Ascending aorta (tissue), 2 donors: ENCODE measurements around the gene GPR52. TPM values are rescaled to one million over a fixed set of nuclear protein-coding genes. Genes with fewer than 3 reads are reported as not detected.

Experiments used
- DNase-seq, 2 donors: peaks; one replicate each; pipeline ENCODE4 v3.0.0-alpha.2; 2019; ENCODE audit warnings: low spot score in 2 of 2
- H3K27ac ChIP-seq, 2 donors: fragments of 200-600 bp; sonication (generic); one replicate each; pipeline ENCODE4 v1.5.1; 2016 to 2017; ENCODE audit warnings: mild to moderate bottlenecking in 1 of 2
- H3K27me3 ChIP-seq: fragments of 200-600 bp; sonication (generic); one replicate; pipeline ENCODE4 v1.5.1; 2017
- H3K36me3 ChIP-seq, 2 donors: fragments of 200-600 bp; sonication (generic); one replicate each; pipeline ENCODE4 v1.5.1; 2016
- H3K4me1 ChIP-seq, 2 donors: fragments of 200-600 bp; sonication (generic); one replicate each; pipeline ENCODE4 v1.5.1; 2016 to 2017; ENCODE audit warnings: mild to moderate bottlenecking in 1 of 2
- H3K4me3 ChIP-seq, 2 donors: fragments of 200-600 bp; sonication (generic); one replicate each; pipeline ENCODE4 v1.5.1; 2016 to 2017; ENCODE audit warnings: mild to moderate bottlenecking in 1 of 2
- H3K9me3 ChIP-seq, 2 donors: fragments of 200-600 bp; sonication (generic); one replicate each; pipeline ENCODE4 v1.5.1; 2016
- intact Hi-C: fragments of 100-400 bp; cut with DNase I; formaldehyde crosslinking; loops from one replicate; pipeline ENCODE4 v1.15.1; 2023
- total RNA-seq: library from RNA; depleted of rRNA; stranded (reverse); fragments of >200 nt; gene quantifications from one replicate; pipeline ENCODE4 v1.1.0, GENCODE V29; 2016
- TF ChIP-seq, protein P1 (sequence below), 3 experiments: fragments of 200-600 bp in 2 of 3; fragments of 450-650 bp in 1 of 3; sonication (generic) in 2 of 3; IDR thresholded peaks; one replicate each; pipeline ENCODE4 v1.5.1; 2016 to 2019; ENCODE audit warnings: antibody characterized with exemption in 3 of 3, mild to moderate bottlenecking in 1 of 3, moderate library complexity in 1 of 3

Gene GPR52, protein sequence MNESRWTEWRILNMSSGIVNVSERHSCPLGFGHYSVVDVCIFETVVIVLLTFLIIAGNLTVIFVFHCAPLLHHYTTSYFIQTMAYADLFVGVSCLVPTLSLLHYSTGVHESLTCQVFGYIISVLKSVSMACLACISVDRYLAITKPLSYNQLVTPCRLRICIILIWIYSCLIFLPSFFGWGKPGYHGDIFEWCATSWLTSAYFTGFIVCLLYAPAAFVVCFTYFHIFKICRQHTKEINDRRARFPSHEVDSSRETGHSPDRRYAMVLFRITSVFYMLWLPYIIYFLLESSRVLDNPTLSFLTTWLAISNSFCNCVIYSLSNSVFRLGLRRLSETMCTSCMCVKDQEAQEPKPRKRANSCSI
- 0.75 TPM for total RNA-seq

DNA sequence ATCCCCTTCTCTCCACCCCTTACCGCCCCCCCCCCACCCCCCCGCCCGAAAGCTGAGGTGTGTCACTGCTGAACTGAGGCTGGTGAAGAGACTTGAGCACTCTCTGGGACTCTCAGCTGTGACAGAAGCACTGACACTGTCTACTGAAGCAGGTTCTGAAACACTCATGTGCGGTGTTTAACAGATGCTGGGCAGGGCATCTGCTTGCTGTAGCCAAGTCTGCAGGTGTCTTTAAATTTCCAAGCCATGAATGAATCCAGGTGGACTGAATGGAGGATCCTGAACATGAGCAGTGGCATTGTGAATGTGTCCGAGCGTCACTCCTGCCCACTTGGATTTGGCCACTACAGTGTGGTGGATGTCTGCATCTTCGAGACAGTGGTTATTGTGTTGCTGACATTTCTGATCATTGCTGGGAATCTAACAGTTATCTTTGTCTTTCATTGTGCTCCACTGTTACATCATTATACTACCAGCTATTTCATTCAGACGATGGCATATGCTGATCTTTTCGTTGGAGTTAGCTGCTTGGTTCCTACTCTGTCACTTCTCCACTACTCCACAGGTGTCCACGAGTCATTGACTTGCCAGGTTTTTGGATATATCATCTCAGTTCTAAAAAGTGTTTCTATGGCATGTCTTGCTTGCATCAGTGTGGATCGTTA, at the start of gene GPR52:
GPR52 (plus strand) TSS at position 99 of the 665 bp plus-strand sequence; CDS start at position 247, 148 bp downstream.
- Histone ChIP-seq H3K27me3 (no peaks in the 10 kb centered on the region), H3K9me3 (peaks cover 0 to 4% of the 10 kb centered on the region in 2 donors), H3K4me3 (no peak within 1 kb of the TSS), H3K27ac (no peak within 1 kb of the TSS), H3K4me1 (peaks cover 0 to 3% of the 10 kb centered on the region in 2 donors), H3K36me3 (no peaks in the 10 kb centered on the region)
- intact Hi-C loops: no loop called here
- no peak for DNase-seq
- TF ChIP-seq, protein P1, sequence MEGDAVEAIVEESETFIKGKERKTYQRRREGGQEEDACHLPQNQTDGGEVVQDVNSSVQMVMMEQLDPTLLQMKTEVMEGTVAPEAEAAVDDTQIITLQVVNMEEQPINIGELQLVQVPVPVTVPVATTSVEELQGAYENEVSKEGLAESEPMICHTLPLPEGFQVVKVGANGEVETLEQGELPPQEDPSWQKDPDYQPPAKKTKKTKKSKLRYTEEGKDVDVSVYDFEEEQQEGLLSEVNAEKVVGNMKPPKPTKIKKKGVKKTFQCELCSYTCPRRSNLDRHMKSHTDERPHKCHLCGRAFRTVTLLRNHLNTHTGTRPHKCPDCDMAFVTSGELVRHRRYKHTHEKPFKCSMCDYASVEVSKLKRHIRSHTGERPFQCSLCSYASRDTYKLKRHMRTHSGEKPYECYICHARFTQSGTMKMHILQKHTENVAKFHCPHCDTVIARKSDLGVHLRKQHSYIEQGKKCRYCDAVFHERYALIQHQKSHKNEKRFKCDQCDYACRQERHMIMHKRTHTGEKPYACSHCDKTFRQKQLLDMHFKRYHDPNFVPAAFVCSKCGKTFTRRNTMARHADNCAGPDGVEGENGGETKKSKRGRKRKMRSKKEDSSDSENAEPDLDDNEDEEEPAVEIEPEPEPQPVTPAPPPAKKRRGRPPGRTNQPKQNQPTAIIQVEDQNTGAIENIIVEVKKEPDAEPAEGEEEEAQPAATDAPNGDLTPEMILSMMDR (IDR thresholded peaks at IDR 0.05): no peak

DNA sequence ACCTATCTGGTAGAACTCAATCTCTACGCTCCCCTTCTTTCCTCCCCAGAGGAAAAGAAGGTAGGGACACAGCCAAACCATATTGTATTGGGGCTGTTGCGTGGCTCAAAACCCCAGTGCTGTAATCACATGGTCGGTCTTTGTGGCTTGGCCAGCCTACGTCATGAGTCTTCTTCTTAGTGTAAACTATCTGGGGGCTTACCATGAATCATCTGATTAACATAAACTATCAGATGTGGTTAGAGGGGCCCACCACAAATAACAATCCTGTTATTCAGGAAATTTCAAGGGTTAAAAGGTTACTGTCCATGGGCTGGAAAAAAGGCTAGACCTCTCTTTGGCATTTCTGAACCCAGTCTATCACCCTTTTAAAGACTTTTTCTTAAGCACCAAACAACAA, 49.5 kb upstream of the GPR52 start:
- Histone ChIP-seq H3K36me3 (peaks cover 0 to 10% of the 10 kb centered on the region in 2 donors), H3K9me3 (no peaks in the 10 kb centered on the region), H3K27me3 (no peaks in the 10 kb centered on the region), H3K27ac (no peak overlapping the region), H3K4me3 (no peak overlapping the region), H3K4me1 (no peaks in the 10 kb centered on the region)
- intact Hi-C loops: no loop called here
- no peak for DNase-seq
- TF ChIP-seq, protein P1 (IDR thresholded peaks at IDR 0.05): no peak

DNA sequence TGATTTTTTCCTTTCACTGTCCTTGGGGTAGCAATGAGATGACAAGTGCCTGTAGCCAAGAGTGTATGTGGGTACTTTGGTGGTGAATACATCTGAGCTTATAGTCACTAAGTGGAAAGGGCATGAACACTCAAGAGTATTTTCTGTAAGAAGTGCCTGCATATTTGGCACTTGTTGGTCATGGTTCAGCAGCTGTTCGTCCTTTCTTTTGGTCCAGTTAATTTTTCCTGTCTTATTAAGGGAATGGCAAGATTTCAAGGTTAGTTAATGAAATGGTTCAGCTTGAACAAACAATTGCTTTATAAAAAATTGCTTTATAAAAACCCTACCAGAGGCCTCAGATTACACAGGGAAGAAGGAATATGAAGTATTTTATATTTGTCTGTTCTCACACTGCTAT, 48.6 kb upstream of the GPR52 start:
- Histone ChIP-seq H3K9me3 (no peaks in the 10 kb centered on the region), H3K27ac (no peak overlapping the region), H3K27me3 (no peaks in the 10 kb centered on the region), H3K36me3 (peaks cover 0 to 7% of the 10 kb centered on the region in 2 donors), H3K4me3 (no peak overlapping the region), H3K4me1 (no peaks in the 10 kb centered on the region)
- intact Hi-C loops: no loop called here
- TF ChIP-seq, protein P1 (IDR thresholded peaks at IDR 0.05): no peak
- no peak for DNase-seq

DNA sequence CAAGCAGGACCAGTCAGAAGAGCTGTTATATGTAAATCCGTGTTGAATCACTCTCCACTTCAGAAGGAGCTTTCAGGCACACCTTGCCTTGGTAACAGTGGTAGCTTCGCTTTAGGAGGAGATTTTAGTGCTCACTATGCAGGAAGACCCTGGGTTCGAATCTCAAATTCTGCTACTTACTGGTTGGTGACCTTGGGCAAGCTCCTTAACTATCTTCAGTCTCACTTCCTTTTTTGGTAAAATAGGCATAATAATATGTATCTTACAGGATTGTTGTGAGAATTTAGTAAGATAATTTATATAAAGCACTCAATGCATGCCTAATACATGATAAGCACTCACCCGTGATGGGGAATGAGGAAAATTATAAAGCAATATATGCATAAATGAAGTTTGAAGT, 46.7 kb upstream of the GPR52 start:
- H3K4me3 ChIP-seq: no peak overlapping the region
- H3K9me3 ChIP-seq: no peaks in the 10 kb centered on the region
- DNase-seq: no peak
- H3K4me1 ChIP-seq: no peaks in the 10 kb centered on the region
- TF ChIP-seq, protein P1 (IDR thresholded peaks at IDR 0.05): no peak
- intact Hi-C loops: no loop called here
- no peak overlapping the region for H3K27ac ChIP-seq
- H3K27me3 ChIP-seq: no peaks in the 10 kb centered on the region
- H3K36me3 ChIP-seq: no peaks in the 10 kb centered on the region

DNA sequence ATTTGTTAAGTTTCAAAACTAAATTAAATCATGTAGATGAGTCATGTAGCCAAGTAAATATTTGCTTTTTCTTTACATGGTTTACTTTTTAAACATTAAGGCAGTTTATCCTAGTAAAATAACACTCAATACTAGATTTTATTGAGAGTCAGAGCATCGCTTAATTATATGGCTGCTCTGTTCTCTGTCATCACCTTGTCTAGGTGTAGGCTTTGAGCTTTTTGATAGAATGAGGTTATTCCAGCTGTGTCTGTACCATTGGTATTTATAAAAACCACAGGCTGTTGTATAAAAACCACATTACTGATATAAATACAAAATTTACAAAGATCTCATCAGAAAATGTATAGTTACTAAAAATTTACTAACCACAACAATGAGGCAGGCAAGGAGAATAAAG, 42.5 kb upstream of the GPR52 start:
- intact Hi-C loops: no loop called here
- TF ChIP-seq, protein P1 (IDR thresholded peaks at IDR 0.05): no peak
- Histone ChIP-seq H3K36me3 (no peaks in the 10 kb centered on the region), H3K4me3 (no peak overlapping the region), H3K27me3 (no peaks in the 10 kb centered on the region), H3K9me3 (no peaks in the 10 kb centered on the region), H3K27ac (no peak overlapping the region), H3K4me1 (no peaks in the 10 kb centered on the region)
- DNase-seq: no peak
